D341Med (cell line): ENCODE data around the gene VPS54.

Source experiments
- DNase-seq: peaks from one replicate; pipeline ENCODE4 v3.0.0; 2012; ENCODE audit warnings: low spot score

VPS54 gene

GRCh38 chr2:63902149-63902548 is 117.1 kb downstream of the VPS54 start:
- DNase-seq = no peak

GRCh38 chr2:63899639-63900038 is 119.6 kb downstream of the VPS54 start:
- DNase-seq = no peak

- no peak for DNase-seq
Observed at GRCh38 chr2:63898839-63899238, 120.4 kb downstream of the VPS54 start.

GRCh38 chr2:63894167-63894566 is 125.1 kb downstream of the VPS54 start:
- DNase-seq = no peak

- DNase-seq = no peak
Observed at GRCh38 chr2:63893163-63893562, 126.1 kb downstream of the VPS54 start.

GRCh38 chr2:63891488-63892030 is 127.7 kb downstream of the VPS54 start:
- no peak for DNase-seq

- no peak for DNase-seq
Observed at GRCh38 chr2:63890678-63891077, 128.6 kb downstream of the VPS54 start.

GRCh38 chr2:63888490-63889402 is 130.5 kb downstream of the VPS54 start:
- DNase-seq = peak; percentile 74

- no peak for DNase-seq
Observed at GRCh38 chr2:63888053-63888452, 131.2 kb downstream of the VPS54 start.

GRCh38 chr2:63886445-63886844 is 132.8 kb downstream of the VPS54 start:
- DNase-seq = no peak

- DNase-seq = no peak
Observed at GRCh38 chr2:63882395-63883105, 136.7 kb downstream of the VPS54 start.

GRCh38 chr2:63881205-63881604 is 138.0 kb downstream of the VPS54 start:
- no peak for DNase-seq

- DNase-seq = no peak
Observed at GRCh38 chr2:63880625-63881024, 138.6 kb downstream of the VPS54 start.

GRCh38 chr2:63879876-63880433 is 139.3 kb downstream of the VPS54 start:
- no peak for DNase-seq

- no peak for DNase-seq
Observed at GRCh38 chr2:63878486-63878885, 140.7 kb downstream of the VPS54 start.

- DNase-seq = no peak
Observed at GRCh38 chr2:63876311-63876710, 142.9 kb downstream of the VPS54 start.

- no peak for DNase-seq
Observed at GRCh38 chr2:63875559-63876245, 143.5 kb downstream of the VPS54 start.

- no peak for DNase-seq
Observed at GRCh38 chr2:63875131-63875527, 144.1 kb downstream of the VPS54 start.

GRCh38 chr2:63874204-63875130 is 144.8 kb downstream of the VPS54 start:
- DNase-seq = no peak

GRCh38 chr2:63872571-63873328 is 146.5 kb downstream of the VPS54 start:
- DNase-seq = no peak
